GM12874 (cell line): Measurements from ENCODE around the gene DNAJC15.

ENCODE experiments used
- CTCF ChIP-seq: IDR thresholded peaks from 2 replicates; pipeline ENCODE4 v1.5.1; 2011; ENCODE audit warnings: low read depth, mild to moderate bottlenecking, control low read depth, low read length, moderate library complexity; ENCODE audit not compliant: insufficient read depth

Gene DNAJC15

GRCh38 chr13:42996584-42996983, 26.8 kb upstream of the DNAJC15 start:
- TF ChIP-seq CTCF, result no peak

- TF ChIP-seq CTCF, result no peak
These were observed 26.0 kb upstream of the DNAJC15 start for GRCh38 chr13:42997381-42997780.

GRCh38 chr13:42999491-42999890, 23.9 kb upstream of the DNAJC15 start:
- no peak for TF ChIP-seq CTCF

- no peak for TF ChIP-seq CTCF
These were observed 22.7 kb upstream of the DNAJC15 start for GRCh38 chr13:43000676-43001075.

- TF ChIP-seq CTCF, result no peak
These were observed 21.4 kb upstream of the DNAJC15 start for GRCh38 chr13:43002021-43002420.

GRCh38 chr13:43003010-43003409, 20.4 kb upstream of the DNAJC15 start:
- TF ChIP-seq CTCF, result no peak

GRCh38 chr13:43003729-43004128, 19.7 kb upstream of the DNAJC15 start:
- TF ChIP-seq CTCF, result no peak
